Measurements from ENCODE around the gene A2ML1.

- TF ChIP-seq CTCF (IDR thresholded peaks at IDR 0.05; ENCODE audit: low read depth, low read length) (peak; percentile 41), EZH2phosphoT487 (IDR thresholded peaks at IDR 0.05; ENCODE audit: low read depth) (no peak)
Observed at GRCh38 chr12:8779862-8780261, 42.6 kb upstream of the A2ML1 start.
